HepG2 (cell line): ENCODE results near the gene PLET1. TPM values are rescaled to one million over a fixed set of nuclear protein-coding genes. Genes with fewer than 3 reads are reported as not detected.

Experiments used
- ATAC-seq: fragments of 200-7000 bp; cut with Tn5 transposase; 3 replicates; pipeline ENCODE4 v1.9.1; 2020; ENCODE audit warnings: mild to moderate bottlenecking, moderate library complexity
- BruUV-seq: library from RNA; stranded (reverse); fragments of 400-500 nt; replicated peaks from 2 replicates; lab custom pipeline; 2021; lab: Mats Ljungman, UMichigan
- CTCF ChIA-PET: fragments of 300-600 bp; formaldehyde crosslinking; extraction: SDS; loops from one replicate; lab custom pipeline; 2021; ENCODE audit warnings: low total read pairs, inconsistent platforms, low intra/inter-chr PET ratio; lab: Yijun Ruan, JAX
- POLR2A ChIA-PET: fragments of 350-600 bp; sonication (Branson Sonifier 250); formaldehyde crosslinking; loops from one replicate; lab custom pipeline; 2020; ENCODE audit warnings: antibody characterized with exemption, inconsistent platforms; lab: Yijun Ruan, JAX
- DNase-seq: peaks from one replicate; pipeline ENCODE4 v3.0.0-alpha.2; 2015; ENCODE audit warnings: low spot score
- FAIRE-seq: peaks from 3 replicates; lab custom pipeline; 2011; peaks lifted over from hg19 to GRCh38; lab: Jason Lieb, UNC
- H2AFZ ChIP-seq: one replicate; pipeline ENCODE4 v1.6.1; 2011; ENCODE audit warnings: low read length, inconsistent platforms
- H3K27ac ChIP-seq: fragments of 300-600 bp; 3 replicates; pipeline ENCODE4 v1.8.0; 2011; ENCODE audit warnings: mixed run types, mild to moderate bottlenecking, mixed read lengths, low read length, inconsistent platforms; ENCODE audit not compliant: insufficient read depth; ENCODE audit errors: extremely low read length
- H3K27me3 ChIP-seq, 2 experiments: fragments of 200-600 bp in 1 of 2; 2 replicates in 1 of 2; 3 replicates in 1 of 2; pipeline versions ENCODE4 v1.6.0 to v1.8.0; 2011; ENCODE audit warnings: low read length in 2 of 2, mild to moderate bottlenecking in 2 of 2, moderate library complexity in 2 of 2, inconsistent platforms in 1 of 2; ENCODE audit not compliant: insufficient read depth in 2 of 2, control insufficient read depth in 1 of 2
- H3K36me3 ChIP-seq, 2 experiments: fragments of 200-600 bp in 1 of 2; replicated peaks in 1 of 2; 2 replicates in 1 of 2; 3 replicates in 1 of 2; pipeline versions ENCODE4 v1.5.1 to v1.8.0; 2011; ENCODE audit warnings: low read length in 2 of 2, inconsistent platforms in 1 of 2; ENCODE audit not compliant: insufficient read depth in 2 of 2, control insufficient read depth in 1 of 2
- H3K4me1 ChIP-seq: 2 replicates; pipeline ENCODE4 v1.5.1; 2012; ENCODE audit warnings: low read length, inconsistent platforms; ENCODE audit not compliant: insufficient read depth
- H3K4me2 ChIP-seq: 2 replicates; pipeline ENCODE4 v1.6.0; 2011; ENCODE audit warnings: low read depth, low read length, inconsistent platforms
- H3K4me3 ChIP-seq, 3 experiments: fragments of 200-600 bp in 1 of 3; sonication (generic), shearing (Covaris generic) in 1 of 3; replicated peaks in 1 of 3; 2 replicates each; pipeline ENCODE4 v1.5.1; 2011 to 2016; ENCODE audit warnings: low read length in 3 of 3, inconsistent platforms in 2 of 3, low read depth in 2 of 3, mild to moderate bottlenecking in 2 of 3, control low read depth in 1 of 3, mixed read lengths in 1 of 3; ENCODE audit not compliant: insufficient read depth in 1 of 3
- H3K79me2 ChIP-seq: one replicate; pipeline ENCODE4 v1.6.1; 2011; ENCODE audit warnings: low read length, inconsistent platforms; ENCODE audit not compliant: insufficient read depth
- H3K9ac ChIP-seq: 2 replicates; pipeline ENCODE4 v1.6.0; 2011; ENCODE audit warnings: mild to moderate bottlenecking, low read depth, low read length, inconsistent platforms; ENCODE audit not compliant: insufficient read depth
- H3K9me3 ChIP-seq: 2 replicates; pipeline ENCODE4 v1.5.1; 2012; ENCODE audit warnings: mild to moderate bottlenecking, low read length
- H4K20me1 ChIP-seq: 2 replicates; pipeline ENCODE4 v1.6.0; 2011; ENCODE audit warnings: inconsistent platforms, mild to moderate bottlenecking, low read length, moderate library complexity; ENCODE audit not compliant: insufficient read depth
- AHR ChIP-seq: IDR thresholded peaks from 2 replicates; pipeline ENCODE4 v1.6.1; 2018; ENCODE audit warnings: missing genetic modification reagents, missing compliant biosample characterization
- ARHGAP35 ChIP-seq: sonication (generic); formaldehyde crosslinking; IDR thresholded peaks from 2 replicates; pipeline ENCODE4 v1.9.0; 2022; ENCODE audit warnings: mild to moderate bottlenecking, inconsistent platforms, moderate library complexity, missing genetic modification reagents, borderline replicate concordance
- GTF3A ChIP-seq: sonication (generic); formaldehyde crosslinking; conservative IDR thresholded peaks from 2 replicates; pipeline ENCODE4 v1.4.0; 2020; ENCODE audit warnings: mild to moderate bottlenecking, missing genetic modification reagents
- ZKSCAN8 ChIP-seq: IDR thresholded peaks from 2 replicates; pipeline ENCODE4 v1.6.1; 2016; ENCODE audit warnings: borderline replicate concordance, missing genetic modification reagents, missing compliant biosample characterization
- ZNF709 ChIP-seq: sonication (generic); formaldehyde crosslinking; IDR thresholded peaks from 2 replicates; pipeline ENCODE4 v1.5.0; 2020; ENCODE audit warnings: mild to moderate bottlenecking, missing genetic modification reagents
- ZNF839 ChIP-seq: sonication (generic); formaldehyde crosslinking; IDR thresholded peaks from 2 replicates; pipeline ENCODE4 v1.4.0; 2020; ENCODE audit warnings: missing genetic modification reagents, mild to moderate bottlenecking, borderline replicate concordance
- WGBS: methylation state at CpG from one replicate; pipeline ENCODE4 v1.1.6; 2017; ENCODE audit warnings: low lambda C conversion rate; 5-methylcytosine and 5-hydroxymethylcytosine counted together
- in situ Hi-C: cut with HindIII; loops from 2 replicates; pipeline ENCODE4 v1.10.0; 2017; ENCODE audit warnings: low pct_unique_long_range_greater_than_20kb; ENCODE audit not compliant: extremely low pct_ligation_motif_present
- intact Hi-C: fragments of 100-400 bp; cut with micrococcal nuclease; formaldehyde crosslinking; loops from one replicate; pipeline ENCODE4 v1.10.0; 2022; ENCODE audit not compliant: unreplicated experiment
- polyA plus RNA-seq, 8 experiments: library from polyadenylated mRNA; depleted of rRNA in 3 of 8; stranded (reverse) in 7 of 8; unstranded in 1 of 8; fragments of >200 nt; fragmentation: Illumina TruSeq in 4 of 8; extraction: Trizol in 4 of 8; gene quantifications; 2 replicates each; pipeline versions ENCODE4 v1.2.1 to v1.2.3, GENCODE V29; 2011 to 2016; ENCODE audit warnings: low read depth in 4 of 8, missing spikeins in 1 of 8, mixed read lengths in 1 of 8; ENCODE audit not compliant: insufficient read depth in 1 of 8
- total RNA-seq, 5 experiments: library from RNA; depleted of rRNA; stranded (reverse); fragments of >200 nt; fragmentation: Illumina TruSeq; extraction: Trizol; gene quantifications; 2 replicates each; pipeline ENCODE4 v1.2.3, GENCODE V29; 2016; ENCODE audit warnings: low read depth in 1 of 5
- TF ChIP-seq, protein P1 (sequence below): sonication (generic); formaldehyde crosslinking; IDR thresholded peaks from 2 replicates; pipeline ENCODE4 v1.9.0; 2021; ENCODE audit warnings: missing genetic modification reagents, mild to moderate bottlenecking, borderline replicate concordance
- TF ChIP-seq, protein P2 (sequence below): sonication (generic); formaldehyde crosslinking; IDR thresholded peaks from 2 replicates; pipeline ENCODE4 v1.4.0; 2020; ENCODE audit warnings: missing genetic modification reagents, borderline replicate concordance

Gene PLET1
- total and polyA plus RNA-seq, 2 of the 13 experiments (the other 11 are each of a cell fraction or from before 2014, with no cell fraction given), result not detected

DNA sequence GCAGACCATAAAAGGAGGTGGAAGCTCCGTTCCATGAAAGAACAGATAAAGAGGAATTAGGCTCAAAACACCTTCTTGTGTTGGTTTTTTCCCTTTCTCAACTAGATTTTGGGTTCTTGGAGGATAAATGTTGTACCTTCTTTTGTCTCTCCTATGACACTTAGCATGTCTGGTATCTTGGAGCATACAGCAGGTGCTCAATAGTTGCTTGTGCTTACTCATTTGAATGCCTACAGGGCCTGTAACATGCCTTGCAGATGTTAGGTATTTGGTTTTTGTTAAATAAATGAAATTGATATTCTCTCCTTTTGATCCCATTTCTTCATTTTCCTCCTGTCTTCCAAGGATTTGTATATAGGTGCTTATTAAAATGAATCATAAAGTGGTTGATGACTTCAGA, 16.4 kb upstream of the PLET1 start:
- intact Hi-C loops (no loop called here), in situ Hi-C loops (no loop called here)
- ATAC-seq (no peak), FAIRE-seq (no peak), DNase-seq (no peak)
- ChIA-PET CTCF (interaction anchor here (7.1 kb wide), 1 partner anchor 57 kb away, joined by 128 read pairs; no protein-coding TSS in a partner anchor), POLR2A (no interaction called here)
- Histone ChIP-seq H3K79me2 (no peaks in the 10 kb centered on the region), H3K4me3 (no peak overlapping the region), H3K27me3 (no peaks in the 10 kb centered on the region), H3K9me3 (no peaks in the 10 kb centered on the region), H3K9ac (no peak overlapping the region), H4K20me1 (no peaks in the 10 kb centered on the region), H3K4me2 (no peak overlapping the region), H3K27ac (no peak overlapping the region), H2AFZ (no peak overlapping the region), H3K4me1 (peaks cover 23% of the 10 kb centered on the region), H3K36me3 (no peaks in the 10 kb centered on the region)
- no TSS peak for BruUV-seq
- no peak for TF ChIP-seq GTF3A (CRISPR knock-in tag)
- TF ChIP-seq ZNF709 (CRISPR knock-in tag), result no peak
- TF ChIP-seq ZKSCAN8, result peak; percentile 75
- TF ChIP-seq, protein P1, sequence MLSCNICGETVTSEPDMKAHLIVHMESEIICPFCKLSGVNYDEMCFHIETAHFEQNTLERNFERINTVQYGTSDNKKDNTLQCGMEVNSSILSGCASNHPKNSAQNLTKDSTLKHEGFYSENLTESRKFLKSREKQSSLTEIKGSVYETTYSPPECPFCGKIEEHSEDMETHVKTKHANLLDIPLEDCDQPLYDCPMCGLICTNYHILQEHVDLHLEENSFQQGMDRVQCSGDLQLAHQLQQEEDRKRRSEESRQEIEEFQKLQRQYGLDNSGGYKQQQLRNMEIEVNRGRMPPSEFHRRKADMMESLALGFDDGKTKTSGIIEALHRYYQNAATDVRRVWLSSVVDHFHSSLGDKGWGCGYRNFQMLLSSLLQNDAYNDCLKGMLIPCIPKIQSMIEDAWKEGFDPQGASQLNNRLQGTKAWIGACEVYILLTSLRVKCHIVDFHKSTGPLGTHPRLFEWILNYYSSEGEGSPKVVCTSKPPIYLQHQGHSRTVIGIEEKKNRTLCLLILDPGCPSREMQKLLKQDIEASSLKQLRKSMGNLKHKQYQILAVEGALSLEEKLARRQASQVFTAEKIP (CRISPR knock-in tag), result no peak
- no peak for TF ChIP-seq ARHGAP35 (CRISPR knock-in tag)
- TF ChIP-seq ZNF839, result no peak
- TF ChIP-seq, protein P2, sequence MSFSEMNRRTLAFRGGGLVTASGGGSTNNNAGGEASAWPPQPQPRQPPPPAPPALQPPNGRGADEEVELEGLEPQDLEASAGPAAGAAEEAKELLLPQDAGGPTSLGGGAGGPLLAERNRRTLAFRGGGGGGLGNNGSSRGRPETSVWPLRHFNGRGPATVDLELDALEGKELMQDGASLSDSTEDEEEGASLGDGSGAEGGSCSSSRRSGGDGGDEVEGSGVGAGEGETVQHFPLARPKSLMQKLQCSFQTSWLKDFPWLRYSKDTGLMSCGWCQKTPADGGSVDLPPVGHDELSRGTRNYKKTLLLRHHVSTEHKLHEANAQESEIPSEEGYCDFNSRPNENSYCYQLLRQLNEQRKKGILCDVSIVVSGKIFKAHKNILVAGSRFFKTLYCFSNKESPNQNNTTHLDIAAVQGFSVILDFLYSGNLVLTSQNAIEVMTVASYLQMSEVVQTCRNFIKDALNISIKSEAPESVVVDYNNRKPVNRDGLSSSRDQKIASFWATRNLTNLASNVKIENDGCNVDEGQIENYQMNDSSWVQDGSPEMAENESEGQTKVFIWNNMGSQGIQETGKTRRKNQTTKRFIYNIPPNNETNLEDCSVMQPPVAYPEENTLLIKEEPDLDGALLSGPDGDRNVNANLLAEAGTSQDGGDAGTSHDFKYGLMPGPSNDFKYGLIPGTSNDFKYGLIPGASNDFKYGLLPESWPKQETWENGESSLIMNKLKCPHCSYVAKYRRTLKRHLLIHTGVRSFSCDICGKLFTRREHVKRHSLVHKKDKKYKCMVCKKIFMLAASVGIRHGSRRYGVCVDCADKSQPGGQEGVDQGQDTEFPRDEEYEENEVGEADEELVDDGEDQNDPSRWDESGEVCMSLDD (CRISPR knock-in tag), result no peak
- TF ChIP-seq AHR, result no peak
- 93% methylated on average over 1 of the region's 1 CpG for WGBS
